Hair follicle dermal papilla cell (primary cell): ENCODE results near the gene ILDR2. TPM values are rescaled to one million over a fixed set of nuclear protein-coding genes. Genes with fewer than 3 reads are reported as not detected.

Experiments used
- small RNA-seq: library from RNA; depleted of rRNA; stranded (forward); fragments of <200 nt; gene quantifications from one replicate; pipeline ENCODE3, GENCODE V24; 2012
- total RNA-seq: library from RNA; depleted of rRNA; stranded (reverse); fragments of >200 nt; gene quantifications from 2 replicates; pipeline ENCODE4 v1.2.3, GENCODE V29; 2012

Gene ILDR2
- total RNA-seq, result not detected in 2 replicates

GRCh38 chr1:166975361-166976129 is at the start of gene ILDR2:
Gene ILDR2 (minus strand): TSS chr1:166975540. CDS start chr1:166975268, 272 bp downstream.

GRCh38 chr1:166988974-166989515 is 13.7 kb upstream of the ILDR2 start, which contains the start of gene MAEL:
Gene MAEL (plus strand): TSS chr1:166989280. CDS start chr1:166989353, 73 bp downstream.

GRCh38 chr1:166875734-166876539 is 99.4 kb downstream of the ILDR2 start, which contains the start of gene TADA1:
Gene TADA1 (minus strand): TSS chr1:166876264. CDS start chr1:166876233, 31 bp downstream.

Small RNA genes within 50 kb of the gene (small RNA-seq; reads per million reads assigned to genes)
- 4.7 reads per million, percentile 77 among the genes with 10 or more reads in this experiment for gene RNA5SP65

Other genes starting within 250 kb of the ILDR2 start
- gene POGK, start 136.1 kb downstream of the ILDR2 start, total RNA-seq, result 33.9 and 37.8 TPM in 2 replicates
- 11.4 and 12.7 TPM in 2 replicates for gene TADA1, start 99.3 kb downstream of the ILDR2 start, total RNA-seq
- gene MAEL, start 13.7 kb upstream of the ILDR2 start, total RNA-seq, result not detected in 2 replicates
- not detected in 2 replicates for gene GPA33, start 114.8 kb upstream of the ILDR2 start, total RNA-seq
- gene STYXL2, start 118.5 kb upstream of the ILDR2 start, total RNA-seq, result 0.32 and 0.36 TPM in 2 replicates
- 7.3 and 18.3 TPM in 2 replicates for gene POU2F1, start 245.3 kb upstream of the ILDR2 start, total RNA-seq